WTC11 (cell line): ENCODE measurements around the gene RBM26. TPM values are rescaled to one million over a fixed set of nuclear protein-coding genes. Genes with fewer than 3 reads are reported as not detected.

Experiments
- ATAC-seq: fragments of 200-7000 bp; cut with Tn5 transposase; 2 replicates; pipeline ENCODE4 v1.10.0; 2021; ENCODE audit warnings: mild to moderate bottlenecking, moderate library complexity
- CTCF ChIA-PET: fragments of 300-600 bp; sonication (Branson Sonifier 250); formaldehyde crosslinking; loops from one replicate; lab custom pipeline; 2021; ENCODE audit warnings: antibody characterized with exemption; lab: Charles Lee
- POLR2A ChIA-PET: fragments of 350-600 bp; sonication (Branson Sonifier 250); formaldehyde crosslinking; loops from one replicate; lab custom pipeline; 2021; ENCODE audit warnings: antibody characterized with exemption; lab: Charles Lee
- DNase-seq: peaks from one replicate; pipeline ENCODE4 v3.0.0; 2021; ENCODE audit warnings: low spot score
- H3K27ac Mint-ChIP-seq: 2 replicates; pipeline ENCODE4 v1.8.0; 2021; ENCODE audit warnings: mixed read lengths
- H3K27me3 Mint-ChIP-seq: 2 replicates; pipeline ENCODE4 v1.8.0; 2021; ENCODE audit warnings: low read depth, mild to moderate bottlenecking, moderate library complexity, mixed read lengths
- H3K36me3 Mint-ChIP-seq: 2 replicates; pipeline ENCODE4 v1.8.0; 2021; ENCODE audit warnings: mixed read lengths
- H3K4me1 Mint-ChIP-seq: 2 replicates; pipeline ENCODE4 v1.8.0; 2022; ENCODE audit warnings: mixed read lengths
- H3K4me3 Mint-ChIP-seq: 2 replicates; pipeline ENCODE4 v1.8.0; 2021; ENCODE audit warnings: mild to moderate bottlenecking, moderate library complexity, mixed read lengths
- H3K9me3 Mint-ChIP-seq: 2 replicates; pipeline ENCODE4 v1.8.0; 2021; ENCODE audit warnings: mixed read lengths
- AR ChIP-seq: fragments of 250-450 bp; sonication (Bioruptor Pico); IDR thresholded peaks from 2 replicates; pipeline ENCODE4 v1.9.0; 2021; ENCODE audit warnings: mild to moderate bottlenecking
- ATF1 ChIP-seq: sonication (generic); formaldehyde crosslinking; IDR thresholded peaks from 2 replicates; pipeline ENCODE4 v1.8.1; 2023; ENCODE audit warnings: mild to moderate bottlenecking, moderate library complexity, missing genetic modification reagents
- CDX4 ChIP-seq: fragments of 250-450 bp; sonication (Bioruptor Pico); IDR thresholded peaks from 2 replicates; pipeline ENCODE4 v1.9.0; 2021; ENCODE audit warnings: moderate library complexity, mild to moderate bottlenecking, inconsistent platforms, borderline replicate concordance
- CTCF ChIP-seq: fragments of 200-600 bp; IDR thresholded peaks from 2 replicates; pipeline ENCODE4 v1.8.0; 2022; ENCODE audit warnings: antibody characterized with exemption
- FOXK1 ChIP-seq: sonication (generic); formaldehyde crosslinking; IDR thresholded peaks from 2 replicates; pipeline ENCODE4 v1.8.0; 2022; ENCODE audit warnings: mild to moderate bottlenecking, moderate library complexity, missing genetic modification reagents
- FOXP4 ChIP-seq: sonication (generic); formaldehyde crosslinking; IDR thresholded peaks from 2 replicates; pipeline ENCODE4 v1.8.0; 2022; ENCODE audit warnings: mild to moderate bottlenecking, missing genetic modification reagents
- HMGXB4 ChIP-seq: sonication (generic); formaldehyde crosslinking; IDR thresholded peaks from 2 replicates; pipeline ENCODE4 v1.8.1; 2023; ENCODE audit warnings: mild to moderate bottlenecking, moderate library complexity, missing genetic modification reagents
- IRF1 ChIP-seq: sonication (generic); formaldehyde crosslinking; IDR thresholded peaks from 2 replicates; pipeline ENCODE4 v1.8.0; 2023; ENCODE audit warnings: missing genetic modification reagents
- IRF2 ChIP-seq: sonication (generic); formaldehyde crosslinking; IDR thresholded peaks from 2 replicates; pipeline ENCODE4 v1.8.0; 2022; ENCODE audit warnings: low read depth, missing genetic modification reagents, borderline replicate concordance
- NFYB ChIP-seq: sonication (generic); formaldehyde crosslinking; conservative IDR thresholded peaks from 2 replicates; pipeline ENCODE4 v1.8.0; 2022; ENCODE audit warnings: low read depth, missing genetic modification reagents
- STAT6 ChIP-seq: sonication (generic); formaldehyde crosslinking; conservative IDR thresholded peaks from 2 replicates; pipeline ENCODE4 v1.8.1; 2023; ENCODE audit warnings: mild to moderate bottlenecking, low read depth, missing genetic modification reagents, moderate library complexity
- TCF7 ChIP-seq: sonication (generic); formaldehyde crosslinking; IDR thresholded peaks from 2 replicates; pipeline ENCODE4 v1.8.0; 2022; ENCODE audit warnings: mild to moderate bottlenecking, low read depth, missing genetic modification reagents, moderate library complexity
- ZNF121 ChIP-seq: sonication (generic); formaldehyde crosslinking; IDR thresholded peaks from 2 replicates; pipeline ENCODE4 v1.8.0; 2023; ENCODE audit warnings: missing genetic modification reagents
- ZNF232 ChIP-seq: sonication (generic); formaldehyde crosslinking; IDR thresholded peaks from 2 replicates; pipeline ENCODE4 v1.8.0; 2022; ENCODE audit warnings: mild to moderate bottlenecking, missing genetic modification reagents
- ZNF532 ChIP-seq: fragments of 250-450 bp; sonication (Bioruptor Pico); IDR thresholded peaks from 2 replicates; pipeline ENCODE4 v1.9.0; 2021; ENCODE audit warnings: mild to moderate bottlenecking, borderline replicate concordance
- ZNF671 ChIP-seq: fragments of 250-450 bp; sonication (Bioruptor Pico); IDR thresholded peaks from 2 replicates; pipeline ENCODE4 v1.8.0; 2021; ENCODE audit warnings: mild to moderate bottlenecking
- total RNA-seq: library from RNA; stranded (reverse); gene quantifications from 3 replicates; pipeline ENCODE4 v1.2.3, GENCODE V29; 2021

Gene RBM26
- total RNA-seq, 1 experiment from 2014 or later: 64.1 TPM

GRCh38 chr13:79285159-79285558, 120.9 kb downstream of the RBM26 start:
- Mint-ChIP-seq H3K4me3 (no peak overlapping the region), H3K9me3 (peaks cover 6% of the 10 kb centered on the region; the same call in 1 of the 2 replicates), H3K27me3 (no peaks in the 10 kb centered on the region), H3K36me3 (peaks cover 6% of the 10 kb centered on the region; the same call in 1 of the 2 replicates), H3K4me1 (peaks cover 42% of the 10 kb centered on the region), H3K27ac (peak overlapping the region; percentile 37; the same call in 1 of the 2 replicates)
- DNase-seq (no peak), ATAC-seq (no peak)
- ChIA-PET CTCF (no interaction called here), POLR2A (no interaction called here)
- TF ChIP-seq FOXP4 (CRISPR knock-in tag) (no peak), ATF1 (CRISPR knock-in tag) (no peak), ZNF121 (no peak), AR (CRISPR knock-in tag) (no peak), ZNF532 (CRISPR knock-in tag) (no peak), ZNF232 (CRISPR knock-in tag) (no peak), TCF7 (CRISPR knock-in tag) (no peak), ZNF671 (CRISPR knock-in tag) (no peak), CTCF (no peak), IRF2 (no peak), NFYB (CRISPR knock-in tag) (no peak), CDX4 (no peak), HMGXB4 (CRISPR knock-in tag) (no peak), IRF1 (CRISPR knock-in tag) (no peak), STAT6 (CRISPR knock-in tag) (no peak), FOXK1 (no peak)
